HUES64 (cell line): ENCODE measurements around the gene POU2F2.

Source experiments
- H3K27ac ChIP-seq: 2 replicates; pipeline ENCODE4 v1.7.0; 2013; ENCODE audit warnings: low read depth, low read length, inconsistent platforms
- H3K27me3 ChIP-seq: 2 replicates; pipeline ENCODE4 v1.6.1; 2013; ENCODE audit warnings: mild to moderate bottlenecking, low read length; ENCODE audit not compliant: insufficient read depth
- H3K36me3 ChIP-seq: 2 replicates; pipeline ENCODE4 v1.6.1; 2013; ENCODE audit warnings: mild to moderate bottlenecking, low read length; ENCODE audit not compliant: insufficient read depth
- H3K4me1 ChIP-seq: 2 replicates; pipeline ENCODE4 v1.6.1; 2013; ENCODE audit warnings: mild to moderate bottlenecking, low read length, moderate library complexity; ENCODE audit not compliant: insufficient read depth
- H3K4me3 ChIP-seq: 2 replicates; pipeline ENCODE4 v1.5.1; 2013; ENCODE audit warnings: mild to moderate bottlenecking, low read length, moderate library complexity
- H3K9ac ChIP-seq: 2 replicates; pipeline ENCODE4 v1.6.1; 2013; ENCODE audit warnings: mild to moderate bottlenecking, low read depth, low read length
- H3K9me3 ChIP-seq: 2 replicates; pipeline ENCODE4 v1.6.1; 2013; ENCODE audit warnings: low read depth, low read length; ENCODE audit not compliant: insufficient read depth
- WGBS: fragments of 150-250, 120-280 bp; methylation state at CpG from one replicate; pipeline ENCODE4 v1.1.7; 2013; ENCODE audit warnings: missing lambda C conversion rate; 5-methylcytosine and 5-hydroxymethylcytosine counted together

The POU2F2 gene

DNA sequence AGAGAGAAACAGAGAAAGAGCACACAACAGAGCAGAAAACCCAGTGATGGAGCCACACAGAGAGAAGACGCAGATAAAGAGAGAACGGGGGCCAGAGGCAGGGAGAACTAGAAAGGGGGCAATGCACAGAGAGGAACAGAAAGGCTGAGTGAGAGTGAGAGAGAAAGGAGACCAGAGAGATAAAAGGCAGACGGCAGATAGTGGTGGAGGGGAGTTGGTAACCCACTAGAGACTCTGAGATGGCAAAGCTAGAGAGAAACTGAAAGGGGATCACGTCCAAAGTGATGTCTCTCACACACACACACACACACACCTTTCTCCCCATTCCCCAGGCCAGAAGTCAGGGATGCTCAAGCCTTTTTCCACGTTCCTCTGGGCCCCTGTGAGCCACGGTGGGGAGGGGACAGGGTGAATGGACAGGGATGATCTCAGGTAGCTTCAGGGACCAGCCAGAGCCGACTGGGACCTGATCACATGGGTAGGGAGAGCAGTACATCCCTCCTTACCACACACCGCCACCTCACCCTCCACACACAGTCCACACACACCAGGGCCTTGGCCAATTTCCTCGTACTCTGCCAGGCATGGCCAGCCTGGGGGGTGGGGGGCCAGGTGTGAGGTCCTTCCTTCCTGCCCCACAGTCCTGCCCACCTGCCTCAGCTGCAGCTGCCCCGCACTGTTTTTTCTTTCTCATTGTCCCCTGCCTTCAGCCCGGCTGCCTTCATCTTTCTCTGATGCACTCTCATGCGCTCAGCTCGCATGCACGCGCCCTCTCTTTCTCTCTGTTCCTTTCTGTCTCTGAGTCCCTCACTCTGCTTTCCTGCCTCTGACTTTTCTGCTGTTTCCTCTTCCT, 22.5 kb upstream of the POU2F2 start:
- no peak overlapping the region for H3K27ac ChIP-seq
- no peak overlapping the region for H3K4me3 ChIP-seq
- H3K9me3 ChIP-seq: no peaks in the 10 kb centered on the region
- no peaks in the 10 kb centered on the region for H3K36me3 ChIP-seq
- peaks cover 27% of the 10 kb centered on the region for H3K4me1 ChIP-seq
- peaks cover 20% of the 10 kb centered on the region for H3K27me3 ChIP-seq
- no peak overlapping the region for H3K9ac ChIP-seq
- WGBS: 82% methylated on average over 15 of the region's 15 CpGs

DNA sequence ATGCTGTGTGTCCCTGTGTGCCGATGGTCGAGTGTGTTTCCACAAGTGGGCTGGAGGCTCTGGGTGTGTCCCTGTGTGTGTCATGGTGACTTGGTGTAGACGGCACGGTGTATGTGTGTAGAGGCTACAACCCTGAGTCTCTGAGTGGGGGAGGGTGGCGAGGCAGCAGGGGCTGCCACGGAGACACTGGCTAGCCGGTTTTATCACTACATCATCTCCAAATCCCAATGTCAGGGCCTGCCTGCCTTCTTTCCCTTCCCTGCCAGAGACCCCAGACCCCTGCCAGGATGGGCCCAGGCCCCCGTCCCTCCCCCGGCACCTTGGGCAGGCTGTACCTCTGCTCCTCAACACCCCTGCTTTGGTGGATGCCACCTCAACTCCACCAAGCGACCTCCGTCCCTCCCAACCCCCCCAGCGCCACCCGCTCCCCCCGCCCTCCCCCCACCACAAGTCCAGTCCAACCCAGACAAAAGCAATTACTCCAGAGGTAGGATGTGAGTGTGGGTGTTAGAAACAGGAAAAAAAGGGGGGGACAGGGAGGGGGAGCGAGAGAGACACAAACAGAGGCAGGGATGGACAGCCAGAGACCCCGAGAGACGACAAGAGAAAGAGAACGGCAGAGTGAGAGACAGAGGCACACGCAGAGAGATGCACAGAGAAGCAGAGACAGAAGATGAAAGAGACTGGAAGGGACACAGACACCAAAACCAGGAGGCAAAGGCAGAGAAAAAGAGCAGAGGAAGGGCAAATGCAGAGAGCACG, 21.6 kb upstream of the POU2F2 start:
- WGBS: 85% methylated on average over 15 of the region's 20 CpGs
- no peak overlapping the region for H3K9ac ChIP-seq
- no peak overlapping the region for H3K4me3 ChIP-seq
- peaks cover 33% of the 10 kb centered on the region for H3K4me1 ChIP-seq
- H3K36me3 ChIP-seq: no peaks in the 10 kb centered on the region
- H3K27ac ChIP-seq: no peak overlapping the region
- H3K9me3 ChIP-seq: no peaks in the 10 kb centered on the region
- H3K27me3 ChIP-seq: peaks cover 25% of the 10 kb centered on the region

DNA sequence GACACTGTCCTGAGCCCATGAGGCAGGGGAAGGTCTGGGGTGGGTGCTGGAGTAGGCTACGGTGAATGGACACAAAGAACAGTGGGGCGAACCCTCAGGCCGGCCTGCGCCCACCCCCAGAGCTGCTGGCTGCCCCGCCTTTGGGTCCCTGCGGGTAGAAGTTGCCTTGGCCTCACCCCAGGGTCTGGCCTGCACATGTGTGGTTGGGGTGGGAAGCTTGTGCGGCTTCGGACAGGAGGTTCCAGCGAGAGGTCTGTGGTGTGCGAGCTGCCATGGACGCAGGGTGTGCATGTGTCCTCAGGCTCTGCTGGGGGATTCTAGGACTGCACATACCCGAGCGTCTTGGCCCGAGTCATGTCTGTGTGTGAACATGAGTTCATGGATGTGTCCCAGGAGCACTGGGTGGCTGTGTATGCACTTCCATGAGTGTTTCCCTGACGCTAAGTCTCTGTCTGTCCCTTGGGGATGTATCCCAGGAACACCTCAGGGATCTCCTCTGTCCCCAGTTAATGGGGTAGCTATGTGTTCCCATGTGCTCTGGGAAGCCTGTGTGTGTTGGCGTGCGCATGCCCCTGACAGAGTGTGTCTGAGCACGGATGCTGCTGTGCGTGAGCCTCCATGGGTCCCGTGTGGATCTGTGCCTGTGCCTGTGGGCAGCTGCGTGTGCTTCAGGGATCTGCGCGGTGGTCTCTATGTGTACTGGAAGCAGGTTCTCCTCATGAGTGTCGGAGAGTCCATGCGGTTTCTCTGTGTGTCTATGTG, 20.8 kb upstream of the POU2F2 start:
- H3K9me3 ChIP-seq: no peaks in the 10 kb centered on the region
- no peak overlapping the region for H3K4me3 ChIP-seq
- WGBS: 94% methylated on average over 25 of the region's 25 CpGs
- H3K27ac ChIP-seq: no peak overlapping the region
- H3K36me3 ChIP-seq: no peaks in the 10 kb centered on the region
- peaks cover 28% of the 10 kb centered on the region for H3K27me3 ChIP-seq
- peaks cover 33% of the 10 kb centered on the region for H3K4me1 ChIP-seq
- H3K9ac ChIP-seq: no peak overlapping the region

DNA sequence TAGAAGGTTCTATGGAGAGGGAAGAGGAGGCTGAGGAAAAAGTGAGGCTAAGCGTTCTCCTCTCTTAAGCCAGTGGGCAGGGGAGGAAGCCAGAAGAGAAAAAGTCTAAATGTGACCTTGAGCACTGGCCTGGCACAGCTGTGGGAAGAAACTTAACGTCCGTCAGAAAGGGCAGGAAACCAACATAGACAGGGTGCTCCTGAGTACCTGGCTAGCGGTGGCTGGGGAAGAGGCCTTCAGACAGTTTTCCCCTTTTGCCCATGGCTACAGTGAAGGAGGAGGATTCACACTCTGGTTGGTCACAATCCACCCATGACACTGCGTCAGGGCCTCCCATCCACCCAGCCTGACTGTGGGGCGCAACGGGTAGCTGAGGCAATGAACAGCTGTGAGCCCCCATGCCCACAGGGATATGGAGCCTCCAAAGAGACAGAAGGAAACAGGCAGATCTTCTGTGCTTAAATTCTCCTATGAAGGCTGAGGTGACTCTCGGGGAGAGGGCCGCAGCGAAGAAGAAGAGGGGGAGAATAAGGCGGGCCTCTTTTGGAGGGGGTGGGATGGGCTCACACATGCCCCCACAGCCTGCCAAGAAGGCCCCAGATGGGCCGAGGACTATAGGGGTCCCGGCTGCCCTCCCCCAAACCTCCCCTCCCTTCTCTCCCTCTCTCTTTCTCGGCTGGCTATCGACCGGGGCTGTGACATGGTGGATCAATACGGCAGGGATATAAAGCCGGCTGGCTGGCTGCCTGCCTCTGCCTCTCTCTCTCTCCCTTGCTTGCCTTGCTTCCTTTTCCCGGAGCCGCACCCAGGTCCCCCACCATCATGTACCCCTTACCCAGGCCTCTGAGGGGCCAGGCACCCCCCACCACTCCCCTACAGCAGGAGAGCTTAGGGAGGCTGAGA, 19.8 kb upstream of the POU2F2 start:
- WGBS: 86% methylated on average over 20 of the region's 20 CpGs
- Histone ChIP-seq H3K4me3 (no peak overlapping the region), H3K27ac (no peak overlapping the region), H3K9me3 (no peaks in the 10 kb centered on the region), H3K9ac (no peak overlapping the region), H3K36me3 (no peaks in the 10 kb centered on the region), H3K27me3 (peaks cover 29% of the 10 kb centered on the region), H3K4me1 (peaks cover 33% of the 10 kb centered on the region)

DNA sequence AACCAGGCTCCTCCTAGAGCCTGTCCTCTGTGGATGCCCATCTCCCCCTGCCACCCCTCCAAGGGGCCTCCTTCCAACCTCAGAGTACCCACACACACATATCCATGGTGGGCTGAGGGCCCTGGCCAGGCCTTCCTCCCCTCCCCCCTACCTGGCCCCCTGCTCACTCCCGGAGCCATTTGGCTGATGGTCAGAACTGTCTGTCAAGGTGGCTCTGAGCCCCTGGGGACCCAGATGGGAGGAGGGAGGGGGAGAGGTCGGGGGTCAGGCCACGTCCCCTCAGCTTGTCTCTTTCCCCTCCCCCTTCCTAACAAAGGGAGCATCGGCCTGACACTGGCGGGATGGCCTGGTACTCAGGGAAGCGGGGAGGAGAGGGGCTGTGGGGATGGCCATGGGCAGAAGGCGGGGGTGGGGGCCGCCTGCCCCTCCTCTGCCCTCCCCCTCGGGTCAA, 18.7 kb upstream of the POU2F2 start:
- Histone ChIP-seq H3K27me3 (peaks cover 39% of the 10 kb centered on the region), H3K4me1 (peaks cover 30% of the 10 kb centered on the region), H3K36me3 (no peaks in the 10 kb centered on the region), H3K4me3 (no peak overlapping the region), H3K9ac (no peak overlapping the region), H3K27ac (no peak overlapping the region), H3K9me3 (no peaks in the 10 kb centered on the region)
- 30% methylated on average over 3 of the region's 9 CpGs for WGBS

DNA sequence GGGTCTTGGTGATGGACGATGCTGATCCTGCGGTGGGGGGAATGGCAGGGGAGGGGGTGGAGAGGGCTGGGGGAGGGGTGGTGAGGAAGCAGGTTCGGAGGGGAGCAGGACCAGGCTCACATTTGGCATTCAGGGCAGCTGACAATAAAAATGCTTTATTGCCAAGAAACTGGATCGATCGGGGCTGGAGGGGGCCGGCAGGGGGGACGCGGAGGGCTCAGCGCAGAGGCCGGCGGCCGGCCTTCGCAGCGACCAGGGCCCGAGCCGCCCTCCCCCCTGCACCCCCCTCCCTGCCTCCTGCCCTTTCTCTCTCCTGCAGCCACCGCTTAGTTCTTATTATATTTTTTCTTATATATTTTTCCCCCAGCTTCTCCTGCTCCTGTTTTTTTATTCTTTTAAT, 18.1 kb upstream of the POU2F2 start:
- H3K27ac ChIP-seq: no peak overlapping the region
- no peaks in the 10 kb centered on the region for H3K9me3 ChIP-seq
- no peaks in the 10 kb centered on the region for H3K36me3 ChIP-seq
- WGBS: 22% methylated on average over 14 of the region's 17 CpGs
- H3K27me3 ChIP-seq: peaks cover 35% of the 10 kb centered on the region
- peaks cover 24% of the 10 kb centered on the region for H3K4me1 ChIP-seq
- H3K9ac ChIP-seq: no peak overlapping the region
- H3K4me3 ChIP-seq: no peak overlapping the region

DNA sequence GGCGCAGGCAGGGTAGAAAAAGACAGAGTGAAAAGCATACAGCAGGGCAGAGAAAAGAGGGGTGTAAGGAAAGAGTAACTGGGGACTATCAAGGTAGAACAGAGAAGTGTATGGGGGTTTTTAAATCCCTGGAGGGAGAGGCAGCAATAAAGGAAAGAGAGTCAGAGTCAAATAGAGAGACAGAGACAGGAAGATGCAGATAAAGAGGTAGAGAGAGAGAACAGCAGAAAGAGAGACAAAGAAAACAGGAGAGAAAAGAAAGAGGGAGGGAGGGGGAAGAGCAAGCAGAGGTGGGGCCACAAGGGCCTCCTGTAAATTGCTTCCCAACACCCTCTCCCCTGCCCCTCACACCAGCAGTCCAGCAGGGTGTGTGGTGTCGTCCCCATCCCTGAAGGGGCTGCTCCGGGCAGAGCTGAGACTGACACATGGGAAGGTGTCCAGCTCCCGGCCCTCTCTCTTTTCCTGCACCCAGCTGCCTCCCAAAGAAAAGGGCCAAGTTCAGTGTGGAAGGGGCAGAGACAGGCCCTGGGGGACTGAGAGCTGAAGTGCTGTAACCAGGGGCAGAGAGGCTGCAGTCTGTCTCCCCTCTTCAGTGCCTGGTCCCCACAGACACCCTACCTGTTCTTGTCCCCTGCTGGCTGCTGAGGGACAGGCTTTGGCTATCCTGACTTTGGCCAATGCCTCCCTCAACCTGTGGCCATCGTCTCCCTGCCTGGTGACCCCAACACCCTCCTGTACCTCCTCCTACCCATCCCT, 17.4 kb upstream of the POU2F2 start:
- Histone ChIP-seq H3K9me3 (no peaks in the 10 kb centered on the region), H3K27ac (no peak overlapping the region), H3K27me3 (peaks cover 27% of the 10 kb centered on the region), H3K4me1 (peaks cover 21% of the 10 kb centered on the region; the same call in 1 of the 2 replicates), H3K9ac (no peak overlapping the region), H3K4me3 (no peak overlapping the region), H3K36me3 (no peaks in the 10 kb centered on the region)
- 59% methylated on average over 5 of the region's 5 CpGs for WGBS

DNA sequence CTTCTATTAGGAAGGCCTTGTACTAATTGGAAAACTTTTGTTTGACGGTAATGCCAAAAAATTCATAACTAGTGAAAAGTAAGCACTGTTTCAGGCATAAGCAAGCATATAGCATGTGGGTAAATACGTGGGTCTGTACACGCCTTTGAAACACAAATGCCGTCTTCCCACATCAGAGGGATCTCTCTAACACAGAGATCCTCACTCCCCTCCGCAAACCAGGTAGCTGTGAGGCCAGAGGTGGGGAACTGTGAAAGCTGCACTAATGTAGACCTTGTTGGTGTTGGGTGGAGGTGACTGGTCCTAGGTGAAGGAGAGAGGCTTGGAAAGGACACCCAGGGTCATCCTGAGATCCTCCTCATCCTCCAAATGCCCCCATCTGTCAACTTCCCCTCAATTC, 16.0 kb upstream of the POU2F2 start:
- H3K4me3 ChIP-seq: no peak overlapping the region
- H3K9ac ChIP-seq: no peak overlapping the region
- H3K36me3 ChIP-seq: no peaks in the 10 kb centered on the region
- no peak overlapping the region for H3K27ac ChIP-seq
- peaks cover 21% of the 10 kb centered on the region; the same call in 1 of the 2 replicates for H3K4me1 ChIP-seq
- peaks cover 23% of the 10 kb centered on the region for H3K27me3 ChIP-seq
- H3K9me3 ChIP-seq: no peaks in the 10 kb centered on the region
- 95% methylated on average over 5 of the region's 5 CpGs for WGBS

DNA sequence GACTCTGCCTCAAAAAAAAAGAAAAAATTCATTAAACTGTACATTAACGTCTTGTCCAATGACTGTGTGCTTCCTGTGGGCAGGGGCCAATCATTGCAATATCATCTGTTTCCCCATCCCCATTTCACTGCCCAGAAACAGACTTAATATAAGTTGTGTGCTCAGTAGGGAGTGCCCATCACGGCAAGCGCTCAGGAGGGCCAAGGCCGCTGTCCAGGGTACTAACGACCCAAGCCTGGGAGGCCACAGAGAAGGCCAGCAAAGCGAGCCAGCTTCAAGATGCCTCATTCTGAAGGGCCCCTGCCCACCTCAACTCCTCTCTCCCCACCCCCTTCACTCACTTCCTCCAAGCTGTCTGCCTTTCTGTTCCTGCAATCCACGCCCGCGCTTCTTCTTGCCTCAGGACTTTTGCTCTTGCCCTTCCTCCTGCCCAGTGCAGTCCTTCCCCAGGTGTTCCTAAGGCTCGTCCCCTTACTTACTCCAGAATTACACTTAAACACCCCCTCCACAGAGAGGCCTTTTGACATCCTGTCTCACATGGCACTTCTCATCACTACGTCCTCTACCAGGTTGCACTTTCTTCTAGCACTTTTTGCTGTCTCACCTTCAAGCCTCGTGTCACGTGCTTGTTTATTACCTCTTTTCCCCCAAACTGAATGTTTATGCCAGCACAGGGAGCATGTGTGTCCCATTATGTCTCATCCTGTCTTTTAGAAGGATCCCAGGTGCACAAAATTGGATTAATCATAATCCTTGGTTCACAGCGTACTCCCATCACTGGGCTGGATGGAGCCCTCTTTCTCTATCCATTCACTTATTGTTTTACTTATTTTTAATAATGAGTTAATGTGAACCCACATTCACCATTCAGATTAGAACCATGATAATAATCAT, 11.3 kb upstream of the POU2F2 start:
- Histone ChIP-seq H3K36me3 (no peaks in the 10 kb centered on the region), H3K9ac (no peak overlapping the region), H3K4me1 (no peaks in the 10 kb centered on the region), H3K27me3 (peaks cover 15% of the 10 kb centered on the region; the same call in 1 of the 2 replicates), H3K4me3 (no peak overlapping the region), H3K27ac (no peak overlapping the region), H3K9me3 (no peaks in the 10 kb centered on the region)
- 43% methylated on average over 14 of the region's 14 CpGs for WGBS
